ENCODE results near the gene STAP1. TPM values are rescaled to one million over a fixed set of nuclear protein-coding genes. Genes with fewer than 3 reads are reported as not detected.

The STAP1 gene
- total RNA-seq, 4 donors from 2014 or later: 0.59 to 0.90 TPM; not detected in 2

GRCh38 chr4:67539830-67540229, 18.7 kb upstream of the STAP1 start:
- Histone ChIP-seq H3K9me3 (no peaks in the 10 kb centered on the region), H3K4me3 (no peak overlapping the region)
- intact Hi-C loops (cut with DNase I; ENCODE audit: low total_unique reads): no loop called here

GRCh38 chr4:67542076-67542475, 16.5 kb upstream of the STAP1 start:
- Histone ChIP-seq H3K9me3 (no peaks in the 10 kb centered on the region), H3K27me3 (no peaks in the 10 kb centered on the region), H3K27ac (no peak overlapping the region), H3K4me3 (no peak overlapping the region), H3K4me1 (no peaks in the 10 kb centered on the region), H3K36me3 (no peaks in the 10 kb centered on the region)
- intact Hi-C loops (cut with DNase I; ENCODE audit: low total_unique reads): no loop called here
- no peak for DNase-seq
- TF ChIP-seq POLR2A (IDR thresholded peaks at IDR 0.05) (no peak), CTCF (IDR thresholded peaks at IDR 0.05) (no peak)

More at GRCh38 chr4:67539830-67540229, 18.7 kb upstream of the STAP1 start:
- TF ChIP-seq CTCF (IDR thresholded peaks at IDR 0.05): no peak
- TF ChIP-seq POLR2A (IDR thresholded peaks at IDR 0.05): no peak
- H3K4me1 ChIP-seq: no peaks in the 10 kb centered on the region
- no peak for DNase-seq
- H3K27ac ChIP-seq: no peak overlapping the region
- no peaks in the 10 kb centered on the region for H3K36me3 ChIP-seq
- H3K27me3 ChIP-seq: no peaks in the 10 kb centered on the region

GRCh38 chr4:67545199-67546003, 13.1 kb upstream of the STAP1 start, which contains the start of gene CENPC:
CENPC (minus strand) TSS chr4:67545503; CDS start chr4:67545355, 148 bp downstream.
- Histone ChIP-seq H3K4me3 (peak within 1 kb of the TSS; percentile 67 to 72), H3K27me3 (no peaks in the 10 kb centered on the region), H3K27ac (peak within 1 kb of the TSS; percentile 90 to 92), H3K4me1 (no peaks in the 10 kb centered on the region), H3K9me3 (no peaks in the 10 kb centered on the region), H3K36me3 (no peaks in the 10 kb centered on the region)
- peak; percentile 96 to 97 for DNase-seq
- intact Hi-C loops (cut with DNase I; ENCODE audit: low total_unique reads): no loop called here
- TF ChIP-seq POLR2A (IDR thresholded peaks at IDR 0.05) (peak; percentile 63 to 76), CTCF (IDR thresholded peaks at IDR 0.05) (no peak)

GRCh38 chr4:67546004-67546356, 12.5 kb upstream of the STAP1 start:
- TF ChIP-seq CTCF (IDR thresholded peaks at IDR 0.05) (no peak), POLR2A (IDR thresholded peaks at IDR 0.05) (no peak)
- no peaks in the 10 kb centered on the region for H3K27me3 ChIP-seq
- intact Hi-C loops (cut with DNase I; ENCODE audit: low total_unique reads): no loop called here
- no peaks in the 10 kb centered on the region for H3K4me1 ChIP-seq
- no peak for DNase-seq
- no peaks in the 10 kb centered on the region for H3K36me3 ChIP-seq
- H3K9me3 ChIP-seq: no peaks in the 10 kb centered on the region
- H3K27ac ChIP-seq: peak overlapping the region; percentile 90 to 92
- peak overlapping the region; percentile 67 to 72 for H3K4me3 ChIP-seq

- Histone ChIP-seq H3K9me3 (no peaks in the 10 kb centered on the region), H3K4me3 (no peak overlapping the region), H3K27me3 (no peaks in the 10 kb centered on the region), H3K4me1 (no peaks in the 10 kb centered on the region), H3K36me3 (no peaks in the 10 kb centered on the region), H3K27ac (no peak overlapping the region)
- intact Hi-C loops (cut with DNase I; ENCODE audit: low total_unique reads): no loop called here
- TF ChIP-seq POLR2A (IDR thresholded peaks at IDR 0.05): no peak
- no peak for DNase-seq
Observed at GRCh38 chr4:67546971-67547370, 11.6 kb upstream of the STAP1 start.
